Activated naive CD8-positive, alpha-beta T cell (primary cell): ENCODE measurements around the gene DHX16.

Experiments
- H3K27ac Mint-ChIP-seq: one replicate; pipeline ENCODE4 v1.8.0; 2021; ENCODE audit warnings: mixed read lengths
- H3K27me3 Mint-ChIP-seq: one replicate; pipeline ENCODE4 v1.8.0; 2021; ENCODE audit warnings: mixed read lengths
- H3K36me3 Mint-ChIP-seq: one replicate; pipeline ENCODE4 v1.8.0; 2021; ENCODE audit warnings: mixed read lengths
- H3K4me1 Mint-ChIP-seq: one replicate; pipeline ENCODE4 v1.8.0; 2021; ENCODE audit warnings: low read depth, mixed read lengths
- H3K4me3 Mint-ChIP-seq: one replicate; pipeline ENCODE4 v1.8.0; 2021; ENCODE audit warnings: mild to moderate bottlenecking, mixed read lengths
- H3K9me3 Mint-ChIP-seq: one replicate; pipeline ENCODE4 v1.8.0; 2021; ENCODE audit warnings: low read depth, mixed read lengths

The DHX16 gene

DNA sequence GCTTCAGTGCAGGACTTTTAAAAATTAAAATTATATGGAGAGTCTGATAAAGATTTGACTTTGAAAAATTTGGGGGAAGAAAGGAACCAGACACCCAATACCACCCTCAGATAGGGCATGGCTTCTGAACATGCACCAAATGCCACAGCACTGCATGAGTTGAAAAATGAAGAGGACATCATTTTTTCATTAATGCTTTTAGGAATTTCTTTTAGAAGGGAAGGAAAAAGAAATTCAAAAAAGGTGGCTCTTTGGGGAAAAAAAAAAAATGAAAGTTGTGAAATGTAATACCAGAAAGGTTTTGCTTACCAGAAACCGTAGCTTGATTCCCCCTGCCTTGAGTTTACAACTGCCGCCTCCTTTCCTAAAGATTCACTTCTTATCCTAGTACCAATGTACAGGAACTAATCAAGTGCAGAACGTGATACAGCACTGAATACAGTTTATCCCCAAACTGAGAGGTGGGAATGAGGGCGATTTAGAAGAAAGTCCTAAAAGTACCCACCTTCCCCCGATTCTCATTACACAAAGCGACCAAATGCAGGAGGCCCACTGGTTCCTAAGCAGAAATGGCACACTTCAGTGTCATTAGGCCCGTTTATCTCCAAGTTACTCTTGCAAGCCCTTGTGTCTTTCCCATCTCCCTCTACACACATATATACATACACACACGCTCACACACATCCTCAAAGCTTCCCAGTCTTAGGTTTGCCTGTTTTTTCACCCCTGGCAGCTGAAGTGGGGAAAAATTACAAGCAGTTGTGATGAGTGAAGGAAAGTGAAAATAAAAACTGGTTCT, 58.6 kb downstream of the DHX16 start:
- peaks cover 64% of the 10 kb centered on the region for H3K4me1 Mint-ChIP-seq
- peak overlapping the region; percentile 100 for H3K27ac Mint-ChIP-seq
- H3K9me3 Mint-ChIP-seq = no peaks in the 10 kb centered on the region
- peaks cover 30% of the 10 kb centered on the region for H3K36me3 Mint-ChIP-seq
- H3K4me3 Mint-ChIP-seq = peak overlapping the region; percentile 99
- no peaks in the 10 kb centered on the region for H3K27me3 Mint-ChIP-seq

DNA sequence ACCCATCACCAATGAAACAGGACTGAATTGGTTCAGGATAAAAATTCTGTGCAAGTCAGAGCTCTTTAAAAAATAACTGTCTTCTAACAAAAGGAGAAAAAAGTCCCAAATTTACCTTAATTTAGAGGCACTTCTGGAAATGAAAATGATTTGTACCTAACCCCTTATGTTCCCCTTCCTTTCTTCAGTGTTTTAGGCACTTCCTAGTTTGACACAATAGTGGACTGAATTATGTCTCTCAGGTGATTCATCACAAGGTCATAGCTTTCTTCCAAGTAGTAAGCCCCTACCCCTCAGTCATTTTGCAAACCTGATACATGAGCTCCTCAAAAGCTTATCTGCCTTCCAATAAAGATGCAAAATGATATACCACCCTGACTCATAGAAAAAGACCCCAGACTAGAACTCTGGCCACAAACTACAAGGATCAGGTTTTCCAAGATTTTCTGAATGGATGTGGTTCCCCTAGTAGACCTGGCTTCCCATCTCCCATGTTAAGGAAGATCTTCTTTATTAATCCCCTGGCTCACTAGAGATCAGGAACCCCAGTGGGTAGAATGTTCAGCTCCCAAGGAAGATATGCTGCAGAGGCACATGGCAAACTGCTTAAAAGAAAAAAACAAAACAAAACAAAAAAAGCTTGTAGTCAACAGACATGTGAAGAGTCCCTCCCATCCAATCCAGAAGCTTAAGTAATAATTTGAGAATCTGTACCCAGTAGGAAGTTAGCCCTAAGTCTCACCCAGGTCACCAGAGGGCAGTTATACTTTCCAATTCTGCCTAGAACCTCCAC, 59.4 kb downstream of the DHX16 start:
- H3K27ac Mint-ChIP-seq = peak overlapping the region; percentile 100
- H3K27me3 Mint-ChIP-seq = no peaks in the 10 kb centered on the region
- peaks cover 63% of the 10 kb centered on the region for H3K4me1 Mint-ChIP-seq
- no peaks in the 10 kb centered on the region for H3K9me3 Mint-ChIP-seq
- peaks cover 30% of the 10 kb centered on the region for H3K36me3 Mint-ChIP-seq
- peak overlapping the region; percentile 99 for H3K4me3 Mint-ChIP-seq

DNA sequence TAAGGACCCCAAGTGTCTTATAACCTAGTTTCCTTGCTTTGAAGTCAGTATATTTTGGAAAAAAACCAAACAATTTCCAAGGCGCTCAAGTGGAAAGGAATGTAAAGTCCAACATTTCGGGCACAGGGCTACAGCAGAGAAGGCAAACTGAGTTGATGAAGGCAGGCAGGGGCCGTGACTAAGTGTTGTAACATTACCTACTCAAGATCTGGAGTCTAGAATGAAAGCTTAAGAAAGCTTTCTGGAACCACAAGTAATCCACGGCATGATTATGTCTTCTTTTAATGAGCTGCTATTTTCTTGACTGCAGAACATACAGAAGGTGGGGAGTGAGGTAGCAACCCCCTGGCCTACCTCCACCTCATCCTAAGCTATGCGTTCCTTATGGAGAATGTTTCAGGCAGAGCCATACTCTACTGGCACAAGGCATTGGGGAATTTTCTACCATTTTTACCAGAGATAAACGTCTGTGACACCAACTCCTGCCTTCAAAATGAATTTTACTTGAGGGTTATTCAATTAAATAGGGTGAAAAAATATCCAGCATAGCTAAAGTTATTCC, 60.0 kb downstream of the DHX16 start:
- H3K4me3 Mint-ChIP-seq = peak overlapping the region; percentile 99
- H3K27me3 Mint-ChIP-seq = no peaks in the 10 kb centered on the region
- peak overlapping the region; percentile 100 for H3K27ac Mint-ChIP-seq
- no peaks in the 10 kb centered on the region for H3K9me3 Mint-ChIP-seq
- H3K36me3 Mint-ChIP-seq = peaks cover 30% of the 10 kb centered on the region
- peaks cover 62% of the 10 kb centered on the region for H3K4me1 Mint-ChIP-seq

- Mint-ChIP-seq H3K36me3 (peaks cover 34% of the 10 kb centered on the region), H3K27me3 (no peaks in the 10 kb centered on the region), H3K4me3 (peak overlapping the region; percentile 21), H3K27ac (peak overlapping the region; percentile 100), H3K9me3 (no peaks in the 10 kb centered on the region), H3K4me1 (peaks cover 67% of the 10 kb centered on the region)
These were observed 60.6 kb downstream of the DHX16 start for GRCh38 chr6:30612213-30612612.

DNA sequence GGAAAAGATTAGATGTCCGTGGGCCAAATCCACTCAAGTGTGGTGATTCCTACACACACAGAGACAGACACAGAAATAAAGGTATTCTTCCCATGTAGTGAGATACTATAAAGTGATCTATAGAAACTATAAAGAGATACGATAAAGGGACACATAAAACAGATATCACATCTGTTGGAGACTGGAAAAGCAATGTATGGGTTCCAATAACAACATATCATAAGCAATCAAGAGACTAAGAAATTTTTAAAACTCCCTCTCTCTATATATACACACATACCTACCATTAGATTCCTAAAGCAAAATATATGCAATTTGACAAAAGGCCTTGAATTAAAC, 61.0 kb downstream of the DHX16 start:
- peaks cover 31% of the 10 kb centered on the region for H3K36me3 Mint-ChIP-seq
- H3K9me3 Mint-ChIP-seq = no peaks in the 10 kb centered on the region
- peaks cover 67% of the 10 kb centered on the region for H3K4me1 Mint-ChIP-seq
- peak overlapping the region; percentile 100 for H3K27ac Mint-ChIP-seq
- H3K27me3 Mint-ChIP-seq = no peaks in the 10 kb centered on the region
- peak overlapping the region; percentile 21 for H3K4me3 Mint-ChIP-seq

DNA sequence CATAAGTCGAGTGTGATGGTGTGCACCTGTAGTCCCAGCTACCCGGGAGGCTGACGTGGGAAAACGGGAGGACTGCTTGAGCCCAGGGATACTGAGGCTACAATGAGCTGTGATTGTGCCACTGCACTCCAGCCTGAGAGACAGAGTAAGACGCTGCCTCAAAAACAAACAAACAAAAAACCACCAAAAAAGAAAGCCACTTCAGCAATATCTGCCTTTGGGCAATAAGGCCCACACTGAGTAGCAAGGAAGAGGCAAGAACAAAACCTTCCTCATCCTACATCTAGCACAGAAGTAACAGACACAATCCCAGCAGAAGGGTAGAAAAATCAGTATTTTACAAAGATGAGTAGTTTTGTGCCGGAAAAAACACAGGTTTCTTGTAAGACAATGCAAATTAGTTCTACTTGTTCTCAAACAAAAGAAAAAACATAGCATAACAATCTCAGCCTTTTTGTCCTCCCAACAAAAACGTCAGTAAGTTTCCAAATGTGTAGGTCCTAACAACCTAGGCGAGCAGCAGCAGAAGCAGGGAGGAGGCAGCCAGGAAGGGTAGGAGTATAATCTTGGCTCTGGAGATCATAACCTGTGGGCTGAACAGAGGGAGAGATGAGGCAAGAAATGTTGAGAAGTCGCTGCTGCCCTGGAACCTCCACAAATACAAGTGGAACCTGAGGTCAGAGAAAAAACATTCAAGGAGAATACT, 61.5 kb downstream of the DHX16 start:
- H3K4me1 Mint-ChIP-seq = peaks cover 72% of the 10 kb centered on the region
- no peaks in the 10 kb centered on the region for H3K9me3 Mint-ChIP-seq
- H3K36me3 Mint-ChIP-seq = peaks cover 26% of the 10 kb centered on the region
- H3K4me3 Mint-ChIP-seq = peak overlapping the region; percentile 9
- no peaks in the 10 kb centered on the region for H3K27me3 Mint-ChIP-seq
- H3K27ac Mint-ChIP-seq = peak overlapping the region; percentile 100

DNA sequence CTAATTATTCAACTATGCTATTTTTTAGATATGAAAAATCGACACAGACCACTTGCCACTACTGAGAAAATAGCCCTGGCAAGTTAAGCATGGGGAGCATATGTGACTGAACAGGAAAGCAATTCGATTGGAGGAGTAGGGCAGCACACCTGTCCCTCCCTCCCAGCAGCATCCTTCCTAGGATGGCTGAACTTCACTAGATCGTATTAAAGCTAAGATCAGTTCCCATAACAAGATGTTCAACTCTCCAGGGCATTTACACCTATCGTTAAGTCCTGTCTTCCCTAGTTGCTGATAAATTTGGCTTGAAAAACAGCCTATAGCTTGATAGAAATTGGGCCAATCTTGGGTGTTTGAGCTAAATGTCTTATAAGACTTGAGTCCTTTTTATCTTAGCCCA, 62.7 kb downstream of the DHX16 start:
- Mint-ChIP-seq H3K4me3 (no peak overlapping the region), H3K27me3 (no peaks in the 10 kb centered on the region), H3K9me3 (no peaks in the 10 kb centered on the region), H3K36me3 (peaks cover 19% of the 10 kb centered on the region), H3K4me1 (peaks cover 74% of the 10 kb centered on the region), H3K27ac (peak overlapping the region; percentile 100)

- H3K9me3 Mint-ChIP-seq = no peaks in the 10 kb centered on the region
- H3K27ac Mint-ChIP-seq = peak overlapping the region; percentile 66
- no peak overlapping the region for H3K4me3 Mint-ChIP-seq
- H3K4me1 Mint-ChIP-seq = peaks cover 32% of the 10 kb centered on the region
- H3K36me3 Mint-ChIP-seq = peaks cover 16% of the 10 kb centered on the region
- H3K27me3 Mint-ChIP-seq = no peaks in the 10 kb centered on the region
These were observed 68.8 kb downstream of the DHX16 start for GRCh38 chr6:30603961-30604360.
